ENCODE measurements around the gene MAOB. TPM values are rescaled to one million over a fixed set of nuclear protein-coding genes. Genes with fewer than 3 reads are reported as not detected.

The MAOB gene
- polyA plus RNA-seq, 1 experiment: 0.52 TPM

DNA sequence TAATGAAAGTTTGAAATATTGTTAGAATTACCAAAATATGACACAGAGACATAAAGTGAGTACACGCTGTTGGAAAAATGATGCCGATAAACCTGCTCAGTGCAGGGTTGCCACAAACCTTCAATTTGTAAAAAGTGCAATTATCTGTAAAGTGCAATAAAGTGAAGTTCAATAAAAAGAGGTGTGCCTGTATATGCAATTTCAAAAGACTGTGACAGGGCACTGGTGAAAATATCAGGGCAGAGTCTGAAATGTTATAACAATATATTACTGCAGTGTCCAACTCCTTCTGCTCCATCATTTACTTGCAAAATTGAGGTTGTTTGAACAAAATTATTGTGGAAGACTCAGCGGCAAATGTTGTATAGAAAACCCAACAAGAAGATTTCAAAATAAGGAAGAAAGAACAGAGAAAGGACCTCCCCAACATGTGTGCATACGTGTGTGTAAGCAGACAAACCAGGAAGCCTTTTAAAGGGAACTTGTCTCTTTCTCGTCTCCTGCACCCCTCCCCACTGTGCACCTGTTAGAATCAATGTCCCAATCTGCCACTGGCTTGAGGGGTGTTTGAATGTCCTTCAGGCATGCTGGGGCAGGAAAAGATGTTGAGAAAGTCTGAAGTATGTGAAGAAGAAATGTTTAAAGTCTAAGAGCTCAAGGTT is 96.2 kb downstream of the MAOB start:
- POLR2A ChIA-PET: no interaction called here
- Histone ChIP-seq H3K9me3 (ENCODE audit: control insufficient read depth, insufficient read depth, low read length) (no peaks in the 10 kb centered on the region), H3K27ac (ENCODE audit: low read depth, low read length) (no peak overlapping the region), H3K4me3 (ENCODE audit: low read depth, low read length) (no peak overlapping the region), H3K27me3 (ENCODE audit: control insufficient read depth, insufficient read depth, low read length) (no peaks in the 10 kb centered on the region)
- no peak for DNase-seq (ENCODE audit: low read depth, low spot score)
- CTCF ChIA-PET: no interaction called here
- TF ChIP-seq, protein P1, sequence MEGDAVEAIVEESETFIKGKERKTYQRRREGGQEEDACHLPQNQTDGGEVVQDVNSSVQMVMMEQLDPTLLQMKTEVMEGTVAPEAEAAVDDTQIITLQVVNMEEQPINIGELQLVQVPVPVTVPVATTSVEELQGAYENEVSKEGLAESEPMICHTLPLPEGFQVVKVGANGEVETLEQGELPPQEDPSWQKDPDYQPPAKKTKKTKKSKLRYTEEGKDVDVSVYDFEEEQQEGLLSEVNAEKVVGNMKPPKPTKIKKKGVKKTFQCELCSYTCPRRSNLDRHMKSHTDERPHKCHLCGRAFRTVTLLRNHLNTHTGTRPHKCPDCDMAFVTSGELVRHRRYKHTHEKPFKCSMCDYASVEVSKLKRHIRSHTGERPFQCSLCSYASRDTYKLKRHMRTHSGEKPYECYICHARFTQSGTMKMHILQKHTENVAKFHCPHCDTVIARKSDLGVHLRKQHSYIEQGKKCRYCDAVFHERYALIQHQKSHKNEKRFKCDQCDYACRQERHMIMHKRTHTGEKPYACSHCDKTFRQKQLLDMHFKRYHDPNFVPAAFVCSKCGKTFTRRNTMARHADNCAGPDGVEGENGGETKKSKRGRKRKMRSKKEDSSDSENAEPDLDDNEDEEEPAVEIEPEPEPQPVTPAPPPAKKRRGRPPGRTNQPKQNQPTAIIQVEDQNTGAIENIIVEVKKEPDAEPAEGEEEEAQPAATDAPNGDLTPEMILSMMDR (IDR thresholded peaks at IDR 0.05; ENCODE audit: low read depth, low read length): no peak

DNA sequence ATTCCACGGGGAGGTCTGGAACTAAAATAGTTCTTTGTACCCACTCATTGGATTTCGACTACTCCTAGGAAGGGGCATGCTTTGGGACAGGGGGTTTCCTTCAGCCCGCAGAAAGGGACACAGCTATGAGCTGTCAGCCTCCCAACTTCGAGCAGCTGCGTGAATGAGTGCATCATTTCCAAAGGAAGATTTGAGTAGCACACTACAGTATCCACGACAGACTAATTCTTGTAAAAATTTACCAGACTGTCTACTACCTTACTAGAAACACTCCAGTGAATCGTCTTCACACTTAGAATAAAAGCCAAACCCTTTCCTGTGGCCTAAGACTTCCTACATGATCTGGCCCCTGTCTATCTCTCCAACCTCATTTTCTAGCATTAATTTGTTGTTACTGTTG is 124.2 kb downstream of the MAOB start:
- no peak for DNase-seq (ENCODE audit: low read depth, low spot score)
- ChIA-PET CTCF (no interaction called here), POLR2A (no interaction called here)
- H3K9me3 ChIP-seq (ENCODE audit: control insufficient read depth, insufficient read depth, low read length): no peaks in the 10 kb centered on the region
- TF ChIP-seq, protein P1 (IDR thresholded peaks at IDR 0.05; ENCODE audit: low read depth, low read length): no peak
- no peak overlapping the region for H3K4me3 ChIP-seq (ENCODE audit: low read depth, low read length)
- no peak overlapping the region for H3K27ac ChIP-seq (ENCODE audit: low read depth, low read length)
- no peaks in the 10 kb centered on the region for H3K27me3 ChIP-seq (ENCODE audit: control insufficient read depth, insufficient read depth, low read length)

DNA sequence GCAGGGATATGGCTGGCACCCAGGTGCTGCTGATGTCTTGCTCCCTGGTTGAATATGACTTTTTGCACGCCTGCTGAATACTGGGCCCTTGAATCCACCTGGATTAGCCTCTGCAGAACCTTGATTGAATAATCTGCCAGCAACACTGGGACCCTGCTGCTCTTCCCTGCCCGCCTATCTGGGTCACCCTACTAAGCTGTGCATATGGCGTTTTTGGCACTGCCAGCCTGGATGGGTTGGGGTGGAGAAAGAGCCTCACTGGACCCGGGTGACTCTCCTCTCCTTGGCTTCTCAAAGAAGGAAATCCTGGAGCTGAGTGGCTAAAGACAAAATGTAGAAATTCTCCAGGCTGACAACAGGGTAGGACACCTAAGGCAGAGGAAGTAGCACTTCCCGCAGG is 126.2 kb downstream of the MAOB start:
- H3K9me3 ChIP-seq (ENCODE audit: control insufficient read depth, insufficient read depth, low read length): no peaks in the 10 kb centered on the region
- H3K27me3 ChIP-seq (ENCODE audit: control insufficient read depth, insufficient read depth, low read length): no peaks in the 10 kb centered on the region
- no peak overlapping the region for H3K27ac ChIP-seq (ENCODE audit: low read depth, low read length)
- no peak overlapping the region for H3K4me3 ChIP-seq (ENCODE audit: low read depth, low read length)
- TF ChIP-seq, protein P1 (IDR thresholded peaks at IDR 0.05; ENCODE audit: low read depth, low read length): no peak
- ChIA-PET CTCF (no interaction called here), POLR2A (no interaction called here)
- DNase-seq (ENCODE audit: low read depth, low spot score): no peak

DNA sequence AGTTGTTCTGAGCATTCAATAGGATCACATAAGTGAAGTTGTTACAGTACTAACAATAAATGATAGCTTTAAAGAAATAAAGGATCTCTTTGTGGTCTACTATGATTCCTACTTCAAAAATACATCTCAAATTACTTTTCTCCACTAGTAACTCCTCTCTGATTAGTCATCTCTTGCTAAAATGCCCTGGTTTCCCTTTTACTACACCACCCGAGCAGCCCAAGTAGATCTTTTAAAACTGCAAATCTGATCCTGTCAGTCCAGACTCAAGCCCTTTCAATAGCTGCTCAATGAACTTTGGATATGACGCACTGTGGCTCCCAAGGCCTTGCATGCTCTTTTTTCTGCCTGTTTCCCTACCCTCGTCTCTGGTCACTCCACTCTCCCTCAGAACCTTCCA is 128.6 kb downstream of the MAOB start:
- CTCF ChIA-PET: interaction anchor here (1.2 kb wide), 1 partner anchor 196 kb away, joined by 3 read pairs; no protein-coding TSS in a partner anchor
- no peak for DNase-seq (ENCODE audit: low read depth, low spot score)
- POLR2A ChIA-PET: no interaction called here
- TF ChIP-seq, protein P1 (IDR thresholded peaks at IDR 0.05; ENCODE audit: low read depth, low read length): no peak
- H3K4me3 ChIP-seq (ENCODE audit: low read depth, low read length): no peak overlapping the region
- H3K27me3 ChIP-seq (ENCODE audit: control insufficient read depth, insufficient read depth, low read length): no peaks in the 10 kb centered on the region
- no peak overlapping the region for H3K27ac ChIP-seq (ENCODE audit: low read depth, low read length)
- H3K9me3 ChIP-seq (ENCODE audit: control insufficient read depth, insufficient read depth, low read length): no peaks in the 10 kb centered on the region

DNA sequence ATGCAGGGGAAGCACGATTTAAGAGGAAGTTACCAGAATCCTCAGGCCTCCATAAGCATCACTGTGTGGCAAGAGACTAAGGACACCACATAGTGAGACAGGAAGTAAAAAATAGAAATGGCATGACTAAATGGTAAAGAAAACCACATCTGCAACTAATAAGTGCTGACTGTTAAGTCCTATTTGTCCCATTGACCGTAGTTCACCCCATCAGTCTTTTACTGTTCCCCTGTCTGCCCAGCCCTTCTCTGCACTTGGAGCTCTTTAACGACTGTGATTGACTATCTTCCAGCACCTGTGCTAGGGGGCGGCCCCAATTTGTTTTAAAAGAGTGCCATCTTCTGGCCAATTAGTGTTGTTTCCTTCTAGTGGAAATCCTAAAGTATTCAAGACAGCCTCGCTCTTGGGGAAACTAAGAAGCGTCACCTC is 132.0 kb downstream of the MAOB start:
- DNase-seq (ENCODE audit: low read depth, low spot score): peak; percentile 1
- Histone ChIP-seq H3K27me3 (ENCODE audit: control insufficient read depth, insufficient read depth, low read length) (no peaks in the 10 kb centered on the region), H3K4me3 (ENCODE audit: low read depth, low read length) (no peak overlapping the region), H3K27ac (ENCODE audit: low read depth, low read length) (no peak overlapping the region), H3K9me3 (ENCODE audit: control insufficient read depth, insufficient read depth, low read length) (no peaks in the 10 kb centered on the region)
- TF ChIP-seq, protein P1 (IDR thresholded peaks at IDR 0.05; ENCODE audit: low read depth, low read length): peak; percentile 42
- ChIA-PET POLR2A (no interaction called here), CTCF (interaction anchor here (0.5 to 3.0 kb wide), 5 partner anchors 12 to 396 kb away, joined by 3 to 32 read pairs (median 4); no protein-coding TSS in a partner anchor)
